Measurements from ENCODE around the gene CLEC10A. TPM values are rescaled to one million over a fixed set of nuclear protein-coding genes. Genes with fewer than 3 reads are reported as not detected.
"Not testable (repeated sequence)": the region's sequence is repeated elsewhere in the genome, so short reads cannot be mapped to it uniquely, and the experiment has no call there.

CLEC10A gene
- total and polyA plus RNA-seq, 2 donors (not counting 3 experiments of a cell fraction or from before 2014, with no cell fraction given), result 0.14 TPM; not detected in 1

- no peak for TF ChIP-seq MAX (IDR thresholded peaks at IDR 0.05; ENCODE audit: insufficient read depth, insufficient read length)
- no peak for TF ChIP-seq POLR2A (IDR thresholded peaks at IDR 0.05; ENCODE audit: low read depth, low read length)
- TF ChIP-seq MYC (IDR thresholded peaks at IDR 0.05; ENCODE audit: low read depth, low read length), result no peak
- no peak for TF ChIP-seq JUN (IDR thresholded peaks at IDR 0.05; ENCODE audit: borderline replicate concordance, insufficient read depth, insufficient read length, low read depth)
- no peak for TF ChIP-seq FOS (IDR thresholded peaks at IDR 0.05; ENCODE audit: borderline replicate concordance, insufficient read depth, low read length)
- TF ChIP-seq EZH2 (IDR thresholded peaks at IDR 0.05; ENCODE audit: borderline replicate concordance, low read depth, low read length, severe bottlenecking), result no peak
- TF ChIP-seq, protein P1, sequence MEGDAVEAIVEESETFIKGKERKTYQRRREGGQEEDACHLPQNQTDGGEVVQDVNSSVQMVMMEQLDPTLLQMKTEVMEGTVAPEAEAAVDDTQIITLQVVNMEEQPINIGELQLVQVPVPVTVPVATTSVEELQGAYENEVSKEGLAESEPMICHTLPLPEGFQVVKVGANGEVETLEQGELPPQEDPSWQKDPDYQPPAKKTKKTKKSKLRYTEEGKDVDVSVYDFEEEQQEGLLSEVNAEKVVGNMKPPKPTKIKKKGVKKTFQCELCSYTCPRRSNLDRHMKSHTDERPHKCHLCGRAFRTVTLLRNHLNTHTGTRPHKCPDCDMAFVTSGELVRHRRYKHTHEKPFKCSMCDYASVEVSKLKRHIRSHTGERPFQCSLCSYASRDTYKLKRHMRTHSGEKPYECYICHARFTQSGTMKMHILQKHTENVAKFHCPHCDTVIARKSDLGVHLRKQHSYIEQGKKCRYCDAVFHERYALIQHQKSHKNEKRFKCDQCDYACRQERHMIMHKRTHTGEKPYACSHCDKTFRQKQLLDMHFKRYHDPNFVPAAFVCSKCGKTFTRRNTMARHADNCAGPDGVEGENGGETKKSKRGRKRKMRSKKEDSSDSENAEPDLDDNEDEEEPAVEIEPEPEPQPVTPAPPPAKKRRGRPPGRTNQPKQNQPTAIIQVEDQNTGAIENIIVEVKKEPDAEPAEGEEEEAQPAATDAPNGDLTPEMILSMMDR (IDR thresholded peaks at IDR 0.05; ENCODE audit: extremely low read depth in 1 of 2, insufficient read depth in 1 of 2, low read depth in 1 of 2, low read length in 2 of 2), result no peak
- TF ChIP-seq GATA2 (IDR thresholded peaks at IDR 0.05; ENCODE audit: insufficient read depth, insufficient read length, low read depth, low read length), result no peak
- H4K20me1 ChIP-seq (replicated peaks; ENCODE audit: control insufficient read depth, extremely low read depth, insufficient read depth, low read length), result no peaks in the 10 kb centered on the region
- H3K27ac ChIP-seq (ENCODE audit: insufficient read depth, low read depth, low read length), result no peak overlapping the region
- DNase-seq (ENCODE audit: low read depth, low spot score) (no peak), FAIRE-seq (no peak)
- no peak overlapping the region for H2AFZ ChIP-seq (ENCODE audit: low read depth, low read length)
- H3K36me3 ChIP-seq (ENCODE audit: control insufficient read depth in 2 of 2, extremely low read depth in 1 of 2, insufficient read depth in 2 of 2, low read length in 2 of 2), result no peaks in the 10 kb centered on the region
- ChIA-PET POLR2A (no interaction called here), CTCF (interaction anchor here (1.6 to 2.0 kb wide), 2 partner anchors 20 to 50 kb away, joined by 8 read pairs; no protein-coding TSS in a partner anchor)
- peaks cover 0 to 11% of the 10 kb centered on the region in 2 experiments for H3K27me3 ChIP-seq (ENCODE audit: control insufficient read depth in 2 of 2, insufficient read depth in 2 of 2, low read length in 2 of 2)
- H3K4me3 ChIP-seq (replicated peaks in 1 of 3; ENCODE audit: insufficient read depth in 1 of 3, low read depth in 1 of 3, low read length in 3 of 3), result no peak overlapping the region
- intact Hi-C loops (cut with micrococcal nuclease), result no loop called here
- H3K9me1 ChIP-seq (replicated peaks; ENCODE audit: control insufficient read depth, extremely low read depth, insufficient read depth, low read length), result no peaks in the 10 kb centered on the region
- BruUV-seq (replicated peaks), result no TSS peak
- no peak overlapping the region for H3K9ac ChIP-seq (replicated peaks; ENCODE audit: extremely low read depth, insufficient read depth, low read length)
- no peaks in the 10 kb centered on the region for H3K79me2 ChIP-seq (ENCODE audit: control insufficient read depth, insufficient read depth, low read length)
- H3K4me1 ChIP-seq (ENCODE audit: control insufficient read depth, extremely low read depth, insufficient read depth, low read length), result no peaks in the 10 kb centered on the region
- no peak overlapping the region for H3K4me2 ChIP-seq (ENCODE audit: insufficient read depth, low read length)
- H3K9me3 ChIP-seq (replicated peaks; ENCODE audit: control insufficient read depth, insufficient read depth, low read length), result no peaks in the 10 kb centered on the region
- dilution Hi-C loops (cut with MboI; ENCODE audit: extremely low pct_ligation_motif_present, low sequenced_read_pairs), result no loop called here
Measured at GRCh38 chr17:7101531-7101930, 21.5 kb upstream of the CLEC10A start.

GRCh38 chr17:7100641-7101379 lies 20.8 kb upstream of the CLEC10A start:
- H4K20me1 ChIP-seq (replicated peaks; ENCODE audit: control insufficient read depth, extremely low read depth, insufficient read depth, low read length); DNase-seq (ENCODE audit: low read depth, low spot score); H3K4me2 ChIP-seq (ENCODE audit: insufficient read depth, low read length); BruUV-seq (replicated peaks); H3K9ac ChIP-seq (replicated peaks; ENCODE audit: extremely low read depth, insufficient read depth, low read length); dilution Hi-C loops (cut with MboI; ENCODE audit: extremely low pct_ligation_motif_present, low sequenced_read_pairs); H3K27ac ChIP-seq (ENCODE audit: insufficient read depth, low read depth, low read length); H3K9me3 ChIP-seq (replicated peaks; ENCODE audit: control insufficient read depth, insufficient read depth, low read length); H3K36me3 ChIP-seq (ENCODE audit: control insufficient read depth in 2 of 2, extremely low read depth in 1 of 2, insufficient read depth in 2 of 2, low read length in 2 of 2); H3K4me3 ChIP-seq (replicated peaks in 1 of 3; ENCODE audit: insufficient read depth in 1 of 3, low read depth in 1 of 3, low read length in 3 of 3); H3K4me1 ChIP-seq (ENCODE audit: control insufficient read depth, extremely low read depth, insufficient read depth, low read length); H3K79me2 ChIP-seq (ENCODE audit: control insufficient read depth, insufficient read depth, low read length); FAIRE-seq; H2AFZ ChIP-seq (ENCODE audit: low read depth, low read length); intact Hi-C loops (cut with micrococcal nuclease); H3K9me1 ChIP-seq (replicated peaks; ENCODE audit: control insufficient read depth, extremely low read depth, insufficient read depth, low read length); POLR2A ChIA-PET: not testable (repeated sequence)
- CTCF ChIA-PET, result interaction anchor here (2.0 kb wide), 1 partner anchor 20 kb away, joined by 8 read pairs; no protein-coding TSS in a partner anchor
- H3K27me3 ChIP-seq (ENCODE audit: control insufficient read depth in 2 of 2, insufficient read depth in 2 of 2, low read length in 2 of 2), result peaks cover 0 to 11% of the 10 kb centered on the region in 2 experiments

Data from endothelial cell of umbilical vein (primary cell).